HG02571 (cell line): Measurements from ENCODE around the gene FAM204A.

ENCODE experiments used
- ATAC-seq: cut with Tn5 transposase; IDR thresholded peaks from one replicate; pipeline ENCODE4 v1.9.1; 2021; ENCODE audit warnings: mild to moderate bottlenecking, moderate library complexity; ENCODE audit not compliant: unreplicated experiment

FAM204A gene

GRCh38 chr10:118332948-118333710, 9.0 kb downstream of the FAM204A start:
- ATAC-seq, result no peak

GRCh38 chr10:118332236-118332635, 9.9 kb downstream of the FAM204A start:
- ATAC-seq, result peak; percentile 67

GRCh38 chr10:118330295-118331076, 11.6 kb downstream of the FAM204A start:
- ATAC-seq, result no peak

- no peak for ATAC-seq
These were observed 18.0 kb downstream of the FAM204A start for GRCh38 chr10:118324140-118324539.

- ATAC-seq, result no peak
These were observed 20.2 kb downstream of the FAM204A start for GRCh38 chr10:118321724-118322575.

GRCh38 chr10:118315629-118316028, 26.5 kb downstream of the FAM204A start:
- no peak for ATAC-seq

GRCh38 chr10:118314882-118315281, 27.2 kb downstream of the FAM204A start:
- no peak for ATAC-seq

GRCh38 chr10:118311505-118311904, 30.6 kb downstream of the FAM204A start:
- no peak for ATAC-seq

GRCh38 chr10:118310822-118311221, 31.3 kb downstream of the FAM204A start:
- ATAC-seq, result no peak

- ATAC-seq, result no peak
These were observed 32.2 kb downstream of the FAM204A start for GRCh38 chr10:118309911-118310310.

GRCh38 chr10:118308664-118309063, 33.5 kb downstream of the FAM204A start:
- no peak for ATAC-seq

GRCh38 chr10:118307859-118308258, 34.3 kb downstream of the FAM204A start:
- ATAC-seq, result no peak

- no peak for ATAC-seq
These were observed 34.9 kb downstream of the FAM204A start for GRCh38 chr10:118307220-118307619.

- no peak for ATAC-seq
These were observed 36.4 kb downstream of the FAM204A start for GRCh38 chr10:118305730-118306129.

GRCh38 chr10:118304521-118304920, 37.6 kb downstream of the FAM204A start:
- ATAC-seq, result no peak

- no peak for ATAC-seq
These were observed 40.9 kb downstream of the FAM204A start for GRCh38 chr10:118301211-118301610.

- ATAC-seq, result no peak
These were observed 41.8 kb downstream of the FAM204A start for GRCh38 chr10:118300320-118300719.

- no peak for ATAC-seq
These were observed 43.3 kb downstream of the FAM204A start for GRCh38 chr10:118298787-118299186.

- no peak for ATAC-seq
These were observed 51.0 kb downstream of the FAM204A start for GRCh38 chr10:118291122-118291521.

GRCh38 chr10:118290471-118290995, 51.6 kb downstream of the FAM204A start:
- no peak for ATAC-seq
